Measurements from ENCODE around the gene TNPO2.

DNA sequence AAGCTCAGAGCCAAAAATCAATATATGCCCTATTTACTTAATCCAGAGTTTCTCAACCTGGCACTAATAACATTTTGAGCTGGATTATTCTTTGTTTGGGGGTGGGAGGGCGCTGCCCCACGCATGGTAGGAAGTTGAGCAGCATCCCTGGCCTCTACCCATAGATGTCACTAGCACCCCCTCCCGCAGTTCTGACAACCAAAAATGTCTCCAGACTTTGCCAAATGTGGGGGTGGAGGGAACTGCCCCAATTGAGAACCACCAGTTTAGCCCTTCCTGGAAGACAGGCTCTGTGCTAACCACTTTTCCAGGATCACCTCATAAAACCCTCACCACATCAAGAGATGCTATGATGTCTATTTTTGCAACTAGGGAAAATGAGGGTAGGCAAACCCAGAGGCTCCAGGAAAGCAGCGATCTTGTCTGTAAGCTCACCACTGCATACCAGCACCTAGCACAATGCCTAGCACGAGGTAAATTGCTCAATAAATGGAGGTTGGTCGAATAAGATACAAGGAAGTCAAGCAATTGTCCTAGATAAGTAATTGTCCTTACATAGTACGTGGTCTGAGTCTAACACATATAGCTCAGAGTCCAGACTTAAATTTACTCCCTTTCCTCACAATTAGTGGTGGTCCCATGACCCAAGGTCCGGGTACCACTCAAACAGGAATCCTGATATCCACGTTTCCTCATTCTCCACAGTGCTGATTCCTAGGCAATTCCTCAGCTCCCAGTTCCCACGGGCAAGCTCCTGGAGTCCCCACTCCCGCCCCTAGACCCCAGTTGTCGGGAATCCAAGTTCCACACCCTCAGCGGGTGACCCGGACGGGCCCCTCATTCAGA lies 9.9 kb upstream of the TNPO2 start:
- TF ChIP-seq POLR2AphosphoS5 (IDR thresholded peaks at IDR 0.05): no peak
- TF ChIP-seq, protein P1, sequence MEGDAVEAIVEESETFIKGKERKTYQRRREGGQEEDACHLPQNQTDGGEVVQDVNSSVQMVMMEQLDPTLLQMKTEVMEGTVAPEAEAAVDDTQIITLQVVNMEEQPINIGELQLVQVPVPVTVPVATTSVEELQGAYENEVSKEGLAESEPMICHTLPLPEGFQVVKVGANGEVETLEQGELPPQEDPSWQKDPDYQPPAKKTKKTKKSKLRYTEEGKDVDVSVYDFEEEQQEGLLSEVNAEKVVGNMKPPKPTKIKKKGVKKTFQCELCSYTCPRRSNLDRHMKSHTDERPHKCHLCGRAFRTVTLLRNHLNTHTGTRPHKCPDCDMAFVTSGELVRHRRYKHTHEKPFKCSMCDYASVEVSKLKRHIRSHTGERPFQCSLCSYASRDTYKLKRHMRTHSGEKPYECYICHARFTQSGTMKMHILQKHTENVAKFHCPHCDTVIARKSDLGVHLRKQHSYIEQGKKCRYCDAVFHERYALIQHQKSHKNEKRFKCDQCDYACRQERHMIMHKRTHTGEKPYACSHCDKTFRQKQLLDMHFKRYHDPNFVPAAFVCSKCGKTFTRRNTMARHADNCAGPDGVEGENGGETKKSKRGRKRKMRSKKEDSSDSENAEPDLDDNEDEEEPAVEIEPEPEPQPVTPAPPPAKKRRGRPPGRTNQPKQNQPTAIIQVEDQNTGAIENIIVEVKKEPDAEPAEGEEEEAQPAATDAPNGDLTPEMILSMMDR (IDR thresholded peaks at IDR 0.05): no peak
- no peak for TF ChIP-seq POLR2A (IDR thresholded peaks at IDR 0.05)
